Measurements from ENCODE around the gene SDK1.

DNA sequence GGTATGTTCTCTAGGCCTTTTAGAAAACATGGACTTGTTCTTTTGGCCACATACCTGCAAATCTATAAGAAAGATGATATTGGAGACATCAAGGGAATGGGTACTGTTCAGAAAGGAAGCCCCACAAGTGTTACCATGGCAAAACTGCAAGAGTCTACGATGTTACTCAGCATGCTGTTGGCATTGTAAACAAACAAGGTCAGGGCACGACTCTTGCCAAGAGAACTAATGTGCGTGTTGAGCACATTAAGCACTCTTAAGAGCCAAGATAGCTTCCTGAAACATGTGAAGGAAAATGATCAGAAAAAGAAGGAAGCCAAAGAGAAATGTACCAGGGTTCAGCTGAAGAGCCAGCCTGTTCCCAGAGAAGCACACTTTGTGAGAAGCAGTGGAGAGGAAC lies 37.1 kb downstream of the SDK1 start:
- TF ChIP-seq EZH2 (IDR thresholded peaks at IDR 0.05; ENCODE audit: insufficient read depth, poor library complexity, severe bottlenecking), result no peak
- TF ChIP-seq EZH2phosphoT487 (IDR thresholded peaks at IDR 0.05; ENCODE audit: insufficient read depth, low read depth), result no peak

Data from GM23248 (cell line).